Caco-2 (cell line): Measurements from ENCODE around the gene COL15A1. TPM values are rescaled to one million over a fixed set of nuclear protein-coding genes. Genes with fewer than 3 reads are reported as not detected.

Experiments
- BruUV-seq: library from RNA; stranded (reverse); fragments of 400-500 nt; replicated peaks from 2 replicates; lab custom pipeline; 2021; lab: Mats Ljungman, UMichigan
- CTCF ChIA-PET: fragments of 300-600 bp; sonication (Branson Sonifier 250); formaldehyde crosslinking; loops from one replicate; lab custom pipeline; 2022; ENCODE audit warnings: antibody characterized with exemption; lab: Charles Lee
- POLR2A ChIA-PET: fragments of 300-600 bp; sonication (Branson Sonifier 250); formaldehyde crosslinking; loops from one replicate; lab custom pipeline; 2022; ENCODE audit warnings: antibody characterized with exemption; lab: Charles Lee
- DNase-seq, 2 experiments: peaks; one replicate each; pipeline versions ENCODE4 v3.0.0 to v3.0.0-alpha.2; 2020 to 2022
- H3K27me3 ChIP-seq: replicated peaks from 2 replicates; pipeline ENCODE4 v1.6.0; 2011; ENCODE audit warnings: low read length; ENCODE audit not compliant: control insufficient read depth, insufficient read depth
- H3K36me3 ChIP-seq: 2 replicates; pipeline ENCODE4 v1.5.1; 2011; ENCODE audit warnings: low read length; ENCODE audit not compliant: control insufficient read depth, insufficient read depth
- H3K4me1 ChIP-seq: fragments of 250-450 bp; sonication (Bioruptor Pico); 2 replicates; pipeline ENCODE4 v1.5.1; 2020; ENCODE audit warnings: mild to moderate bottlenecking
- H3K4me3 ChIP-seq: 2 replicates; pipeline ENCODE4 v1.5.1; 2011; ENCODE audit warnings: low read depth, mild to moderate bottlenecking, control low read depth, low read length
- H3K9me3 ChIP-seq: fragments of 250-450 bp; sonication (Bioruptor Pico); 2 replicates; pipeline ENCODE4 v1.5.1; 2020; ENCODE audit warnings: mild to moderate bottlenecking, moderate library complexity
- H3K27ac Mint-ChIP-seq: one replicate; pipeline ENCODE4 v1.8.0; 2022; ENCODE audit warnings: mixed read lengths; ENCODE audit not compliant: unreplicated experiment
- H3K27me3 Mint-ChIP-seq: one replicate; pipeline ENCODE4 v1.8.0; 2022; ENCODE audit warnings: mixed read lengths; ENCODE audit not compliant: insufficient read depth, unreplicated experiment
- H3K36me3 Mint-ChIP-seq: one replicate; pipeline ENCODE4 v1.8.0; 2022; ENCODE audit warnings: mild to moderate bottlenecking, mixed read lengths; ENCODE audit not compliant: insufficient read depth, unreplicated experiment
- H3K4me1 Mint-ChIP-seq: one replicate; pipeline ENCODE4 v1.8.0; 2022; ENCODE audit warnings: low read depth, mixed read lengths; ENCODE audit not compliant: unreplicated experiment
- H3K4me3 Mint-ChIP-seq: one replicate; pipeline ENCODE4 v1.8.0; 2022; ENCODE audit warnings: mild to moderate bottlenecking, moderate library complexity, mixed read lengths; ENCODE audit not compliant: unreplicated experiment
- H3K9me3 Mint-ChIP-seq: one replicate; pipeline ENCODE4 v1.8.0; 2022; ENCODE audit warnings: mixed read lengths; ENCODE audit not compliant: unreplicated experiment
- CTCF ChIP-seq, 2 experiments: fragments of 200-600 bp in 1 of 2; IDR thresholded peaks; 1 replicate in 1 of 2; 2 replicates in 1 of 2; pipeline versions ENCODE4 v1.5.1 to v1.8.0; 2011 to 2022; ENCODE audit warnings: antibody characterized with exemption in 1 of 2, control low read depth in 1 of 2, inconsistent platforms in 1 of 2, low read depth in 1 of 2, low read length in 1 of 2, mild to moderate bottlenecking in 1 of 2, moderate library complexity in 1 of 2; ENCODE audit not compliant: insufficient read depth in 1 of 2, severe bottlenecking in 1 of 2, unreplicated experiment in 1 of 2
- intact Hi-C: fragments of 100-400 bp; cut with micrococcal nuclease; formaldehyde crosslinking; loops from one replicate; pipeline ENCODE4 v1.10.0; 2022; ENCODE audit not compliant: unreplicated experiment
- total RNA-seq: library from RNA; stranded (reverse); gene quantifications from 2 replicates; pipeline ENCODE4 v1.2.3, GENCODE V29; 2022

COL15A1 gene
- total RNA-seq, 1 experiment from 2014 or later = not detected

GRCh38 chr9:98916660-98917059, 27.0 kb upstream of the COL15A1 start:
- no TSS peak for BruUV-seq
- H3K36me3 ChIP-seq = no peaks in the 10 kb centered on the region
- no peak overlapping the region for H3K4me3 ChIP-seq
- no peak overlapping the region for H3K27ac Mint-ChIP-seq
- no peak for DNase-seq
- no peaks in the 10 kb centered on the region for H3K4me1 Mint-ChIP-seq
- CTCF ChIA-PET = no interaction called here
- POLR2A ChIA-PET = no interaction called here
- no peak for TF ChIP-seq CTCF (IDR thresholded peaks at IDR 0.05; ENCODE audit: insufficient read depth in 1 of 2, low read depth in 1 of 2, low read length in 1 of 2, severe bottlenecking in 1 of 2, unreplicated experiment in 1 of 2)
- no peaks in the 10 kb centered on the region for H3K4me1 ChIP-seq
- intact Hi-C loops = no loop called here
- peaks cover 2% of the 10 kb centered on the region for H3K27me3 Mint-ChIP-seq
- no peak overlapping the region for H3K4me3 Mint-ChIP-seq
- no peaks in the 10 kb centered on the region for H3K36me3 Mint-ChIP-seq
- no peaks in the 10 kb centered on the region for H3K9me3 ChIP-seq
- no peaks in the 10 kb centered on the region for H3K27me3 ChIP-seq
- H3K9me3 Mint-ChIP-seq = no peaks in the 10 kb centered on the region

- TF ChIP-seq CTCF (IDR thresholded peaks at IDR 0.05; ENCODE audit: insufficient read depth in 1 of 2, low read depth in 1 of 2, low read length in 1 of 2, severe bottlenecking in 1 of 2, unreplicated experiment in 1 of 2) = no peak
- Mint-ChIP-seq H3K36me3 (no peaks in the 10 kb centered on the region), H3K4me3 (no peak overlapping the region), H3K27me3 (peaks cover 2% of the 10 kb centered on the region), H3K4me1 (no peaks in the 10 kb centered on the region), H3K27ac (no peak overlapping the region), H3K9me3 (no peaks in the 10 kb centered on the region)
- no peaks in the 10 kb centered on the region for H3K27me3 ChIP-seq
- no peaks in the 10 kb centered on the region for H3K36me3 ChIP-seq
- H3K4me1 ChIP-seq = no peaks in the 10 kb centered on the region
- POLR2A ChIA-PET = no interaction called here
- CTCF ChIA-PET = no interaction called here
- intact Hi-C loops = no loop called here
- no peak overlapping the region for H3K4me3 ChIP-seq
- BruUV-seq = no TSS peak
- H3K9me3 ChIP-seq = no peaks in the 10 kb centered on the region
- DNase-seq = no peak
These were observed 25.8 kb upstream of the COL15A1 start for GRCh38 chr9:98917746-98918487.

GRCh38 chr9:98921732-98922131, 22.0 kb upstream of the COL15A1 start:
- POLR2A ChIA-PET = no interaction called here
- Histone ChIP-seq H3K4me1 (no peaks in the 10 kb centered on the region), H3K27me3 (no peaks in the 10 kb centered on the region), H3K36me3 (no peaks in the 10 kb centered on the region), H3K4me3 (no peak overlapping the region), H3K9me3 (no peaks in the 10 kb centered on the region)
- intact Hi-C loops = no loop called here
- no peak for TF ChIP-seq CTCF (IDR thresholded peaks at IDR 0.05; ENCODE audit: insufficient read depth in 1 of 2, low read depth in 1 of 2, low read length in 1 of 2, severe bottlenecking in 1 of 2, unreplicated experiment in 1 of 2)
- Mint-ChIP-seq H3K4me3 (no peak overlapping the region), H3K27me3 (peaks cover 5% of the 10 kb centered on the region), H3K27ac (no peak overlapping the region), H3K36me3 (no peaks in the 10 kb centered on the region), H3K9me3 (no peaks in the 10 kb centered on the region), H3K4me1 (peaks cover 4% of the 10 kb centered on the region)
- CTCF ChIA-PET = no interaction called here
- no peak for DNase-seq
- no TSS peak for BruUV-seq
